GM19099 (cell line): ENCODE measurements around the gene XIST.

Source experiments
- POLR2A ChIP-seq: IDR thresholded peaks from 3 replicates; pipeline ENCODE4 v1.6.1; 2011; ENCODE audit warnings: low read depth; ENCODE audit not compliant: insufficient read length; ENCODE audit errors: extremely low read depth

XIST gene

GRCh38 chrX:73852467-73852866 is at the start of gene XIST:
XIST (minus strand) TSS chrX:73852714.
- peak; percentile 92 for TF ChIP-seq POLR2A

GRCh38 chrX:73877687-73878086 is 25.2 kb upstream of the XIST start:
- TF ChIP-seq POLR2A: no peak

GRCh38 chrX:73876911-73877310 is 24.4 kb upstream of the XIST start:
- no peak for TF ChIP-seq POLR2A

- no peak for TF ChIP-seq POLR2A
Measured at GRCh38 chrX:73868916-73869315, 16.4 kb upstream of the XIST start.

GRCh38 chrX:73867144-73867543 is 14.6 kb upstream of the XIST start:
- TF ChIP-seq POLR2A: no peak

DNA sequence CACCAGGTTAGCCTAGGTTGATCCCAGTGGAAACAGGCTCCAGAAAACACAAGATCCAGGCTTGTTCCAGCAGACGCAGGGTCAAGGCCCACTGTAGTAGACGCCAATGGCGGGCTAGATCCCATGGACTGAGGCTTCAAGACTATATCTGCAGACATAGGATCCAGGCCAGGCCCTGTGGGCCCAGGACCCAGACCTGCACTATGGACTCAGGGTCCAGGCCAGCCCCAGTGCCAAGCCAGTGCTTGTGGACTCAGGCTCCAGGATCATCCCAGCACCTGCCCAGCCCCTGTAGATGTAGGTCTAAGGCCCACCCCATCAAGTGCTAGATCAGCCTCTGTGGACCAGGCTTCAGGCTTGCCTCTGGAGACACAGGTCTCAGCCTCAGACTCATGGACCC is 11.3 kb upstream of the XIST start:
- no peak for TF ChIP-seq POLR2A

DNA sequence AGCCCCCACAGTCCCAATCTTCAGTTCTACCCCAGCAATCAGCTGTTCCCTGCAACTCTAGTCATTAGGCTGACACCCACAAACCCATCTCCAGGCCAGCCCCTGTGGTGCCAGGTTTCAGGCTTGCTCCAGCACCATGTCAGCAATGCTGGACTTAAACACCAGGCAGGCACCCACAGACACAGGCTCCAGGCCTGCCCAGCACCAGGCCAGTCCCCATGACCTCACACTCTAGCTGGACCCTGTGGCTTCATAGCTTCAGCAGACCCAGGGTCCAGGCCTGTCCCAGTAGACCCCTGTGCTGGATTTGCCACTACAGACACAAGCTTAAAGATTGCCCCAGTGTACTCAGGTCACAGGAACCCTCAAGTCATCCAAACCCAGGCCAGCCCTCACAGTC is 10.8 kb upstream of the XIST start:
- TF ChIP-seq POLR2A: no peak

GRCh38 chrX:73859622-73860021 is 7.1 kb upstream of the XIST start:
- no peak for TF ChIP-seq POLR2A

GRCh38 chrX:73855546-73855945 is 3.0 kb upstream of the XIST start:
- no peak for TF ChIP-seq POLR2A

- TF ChIP-seq POLR2A: no peak
Measured at GRCh38 chrX:73852022-73852421, 492 bp downstream of the XIST start.

DNA sequence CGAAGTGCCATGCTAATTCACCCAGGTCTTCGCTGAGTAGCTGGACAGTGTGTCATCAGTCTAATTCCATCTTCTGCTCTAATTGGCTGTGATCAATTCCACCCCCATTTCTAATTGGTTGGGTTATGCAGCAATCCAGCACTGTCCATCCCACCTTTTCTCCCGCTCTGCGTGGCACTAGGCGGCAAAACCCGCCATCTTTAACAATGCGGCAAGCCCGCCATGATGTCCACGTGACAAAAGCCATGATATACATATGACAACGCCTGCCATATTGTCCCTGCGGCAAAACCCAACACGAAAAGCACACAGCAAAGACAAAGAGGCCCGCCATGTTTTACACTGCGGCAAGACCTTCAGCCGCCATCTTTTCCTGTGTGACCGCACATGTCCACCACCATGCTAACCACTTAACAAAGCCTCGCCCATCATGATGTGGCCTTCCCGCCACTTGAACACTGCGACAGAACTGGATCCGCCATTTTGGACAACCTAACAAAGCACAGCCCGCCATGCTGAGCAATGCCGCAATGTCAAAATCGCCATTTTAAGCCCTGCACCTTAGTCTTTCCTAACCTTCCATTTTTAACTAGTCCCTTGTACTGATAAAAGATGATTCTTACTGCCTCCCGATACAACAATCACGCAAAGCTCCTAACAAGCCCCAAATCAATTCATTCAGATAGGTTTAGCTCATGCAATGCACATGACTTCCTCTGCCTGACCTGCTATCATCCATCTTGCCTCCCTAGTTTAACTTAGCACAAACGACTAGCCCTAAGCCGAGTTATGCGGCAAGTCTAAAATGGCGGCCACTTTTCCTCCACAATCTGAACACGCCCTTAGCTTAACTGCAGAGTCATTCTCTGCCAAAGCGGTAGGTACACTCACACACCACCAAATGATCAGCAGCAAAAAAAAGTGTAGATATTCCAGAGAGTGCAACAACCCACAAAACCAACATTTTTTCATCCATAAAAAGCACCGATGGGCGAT is 1.2 kb downstream of the XIST start:
- peak; percentile 29 for TF ChIP-seq POLR2A

- TF ChIP-seq POLR2A: no peak
Measured at GRCh38 chrX:73850124-73851013, 2.1 kb downstream of the XIST start.

DNA sequence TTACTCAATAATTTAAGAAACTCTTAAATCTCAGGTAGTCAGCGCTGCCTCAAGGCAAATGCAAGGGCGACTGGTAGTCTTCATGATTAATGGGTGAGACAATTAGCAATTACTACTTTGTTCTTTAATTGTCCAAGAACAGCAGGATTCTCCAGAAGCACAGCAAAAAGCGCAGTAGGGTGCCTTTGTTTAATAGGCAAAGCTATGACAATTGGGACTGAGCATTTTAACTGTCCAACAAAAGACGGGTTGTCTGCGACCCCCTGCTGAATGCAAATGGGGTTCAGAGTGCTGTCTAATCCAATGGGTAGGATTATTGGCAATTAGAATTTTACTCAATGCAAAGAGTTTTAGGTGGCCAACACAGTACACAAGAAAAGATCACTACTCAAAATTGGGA is 3.4 kb downstream of the XIST start:
- no peak for TF ChIP-seq POLR2A

GRCh38 chrX:73847991-73848390 is 4.5 kb downstream of the XIST start:
- no peak for TF ChIP-seq POLR2A

- no peak for TF ChIP-seq POLR2A
Measured at GRCh38 chrX:73847100-73847499, 5.4 kb downstream of the XIST start.

DNA sequence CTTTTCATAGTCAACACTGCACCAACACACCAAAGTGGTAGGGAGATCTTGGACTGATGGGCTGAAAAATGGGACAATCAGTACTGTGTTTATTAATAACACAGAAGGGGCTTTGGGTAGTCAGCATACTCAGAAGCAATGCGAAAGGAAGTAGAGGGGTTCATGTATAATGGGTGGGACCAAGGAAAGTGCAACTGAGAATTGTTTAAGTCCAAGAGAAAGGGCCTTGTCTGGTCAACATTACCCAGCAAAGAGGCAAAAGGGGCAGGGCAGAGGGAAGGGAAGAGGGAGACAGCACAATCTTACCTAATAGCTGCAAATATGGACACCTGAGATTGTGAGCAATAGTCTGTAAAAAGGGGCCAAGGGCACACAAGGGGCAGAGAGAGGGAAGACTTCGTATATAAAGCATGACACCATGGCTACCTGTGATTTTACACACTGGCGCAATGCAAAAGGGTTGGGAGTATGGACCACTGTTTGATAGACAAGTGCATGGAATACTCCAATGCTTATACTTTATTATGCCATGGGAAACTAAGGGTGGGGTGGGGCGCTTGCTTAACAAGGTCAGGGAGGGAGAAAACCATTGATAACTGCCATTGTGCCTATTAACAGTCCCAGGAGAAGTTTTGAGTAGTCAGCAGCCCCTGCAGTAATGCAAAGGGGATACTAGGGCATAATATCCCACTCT is 9.8 kb downstream of the XIST start:
- TF ChIP-seq POLR2A: no peak

GRCh38 chrX:73841337-73841736 is 11.2 kb downstream of the XIST start:
- TF ChIP-seq POLR2A: no peak
